GM12891 (cell line): Measurements from ENCODE around the gene UQCRH.
"Not testable (repeated sequence)": the region's sequence is repeated elsewhere in the genome, so short reads cannot be mapped to it uniquely, and the experiment has no call there.

Source experiments
- DNase-seq: peaks from one replicate; pipeline ENCODE4 v3.0.0; 2011; ENCODE audit warnings: low spot score; ENCODE audit not compliant: insufficient read length
- FAIRE-seq: peaks from 2 replicates; lab custom pipeline; 2011; peaks lifted over from hg19 to GRCh38; lab: Jason Lieb, UNC
- PAX5 ChIP-seq: IDR thresholded peaks from 2 replicates; pipeline ENCODE4 v1.6.1; 2011; ENCODE audit warnings: low read length, moderate library complexity, mild to moderate bottlenecking; ENCODE audit not compliant: insufficient read depth, severe bottlenecking
- POLR2A ChIP-seq: IDR thresholded peaks from 2 replicates; pipeline ENCODE4 v1.6.1; 2011; ENCODE audit warnings: low read depth, low read length, control low read depth
- POLR2AphosphoS5 ChIP-seq: IDR thresholded peaks from 2 replicates; pipeline ENCODE4 v1.6.1; 2011; ENCODE audit warnings: low read depth, low read length, control low read depth
- POU2F2 ChIP-seq: IDR thresholded peaks from 2 replicates; pipeline ENCODE4 v1.6.1; 2011; ENCODE audit warnings: low read depth, mild to moderate bottlenecking, control low read depth, low read length, moderate library complexity
- SPI1 ChIP-seq: IDR thresholded peaks from 2 replicates; pipeline ENCODE4 v1.6.1; 2011; ENCODE audit warnings: low read depth, low read length, control low read depth
- TAF1 ChIP-seq: IDR thresholded peaks from 2 replicates; pipeline ENCODE4 v1.6.1; 2011; ENCODE audit warnings: low read depth, low read length, control low read depth

The UQCRH gene

DNA sequence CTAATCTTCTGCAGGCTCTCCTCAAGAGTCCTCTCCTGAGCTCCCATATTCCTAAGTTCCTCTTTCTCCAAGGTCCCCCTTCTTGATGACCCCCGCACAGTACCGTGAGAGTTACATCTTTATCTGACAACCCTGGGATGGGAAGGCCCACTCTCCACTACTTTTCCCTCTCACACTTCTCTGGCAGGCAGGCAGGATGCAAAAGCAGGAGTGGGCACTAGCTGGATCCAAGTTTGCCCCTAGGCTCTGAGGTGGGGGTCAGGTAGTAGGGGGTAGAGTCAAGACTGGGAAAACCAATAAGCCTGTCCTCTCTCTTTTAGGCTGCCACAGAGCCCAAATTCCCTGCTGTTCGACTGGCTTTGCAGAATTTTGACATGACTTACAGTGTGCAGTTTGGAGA, 41.0 kb downstream of the UQCRH start:
- TF ChIP-seq PAX5 (no peak), POLR2AphosphoS5 (no peak), POU2F2 (no peak), POLR2A (no peak), TAF1 (no peak), SPI1 (no peak)
- DNase-seq (no peak), FAIRE-seq (no peak)

DNA sequence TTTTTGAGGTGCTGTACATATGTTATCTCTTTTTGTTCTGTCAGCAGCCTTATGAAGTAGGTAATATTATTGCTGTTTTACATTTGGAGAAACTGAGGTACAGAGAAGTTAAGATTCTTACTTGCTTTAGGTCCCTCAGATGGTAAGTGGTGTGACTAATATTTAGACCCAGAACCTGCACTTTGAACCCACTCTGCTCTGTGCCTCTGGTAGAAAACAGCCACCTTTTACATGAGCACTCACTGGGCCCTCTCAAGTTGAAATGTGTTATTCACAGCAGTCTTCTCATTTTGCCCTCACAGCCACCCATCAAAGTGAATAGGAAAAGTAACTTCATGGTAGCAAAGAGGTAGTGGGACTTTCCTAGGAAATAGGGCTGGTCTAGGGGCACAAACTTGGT, 41.8 kb downstream of the UQCRH start:
- no peak for DNase-seq
- FAIRE-seq: no peak

DNA sequence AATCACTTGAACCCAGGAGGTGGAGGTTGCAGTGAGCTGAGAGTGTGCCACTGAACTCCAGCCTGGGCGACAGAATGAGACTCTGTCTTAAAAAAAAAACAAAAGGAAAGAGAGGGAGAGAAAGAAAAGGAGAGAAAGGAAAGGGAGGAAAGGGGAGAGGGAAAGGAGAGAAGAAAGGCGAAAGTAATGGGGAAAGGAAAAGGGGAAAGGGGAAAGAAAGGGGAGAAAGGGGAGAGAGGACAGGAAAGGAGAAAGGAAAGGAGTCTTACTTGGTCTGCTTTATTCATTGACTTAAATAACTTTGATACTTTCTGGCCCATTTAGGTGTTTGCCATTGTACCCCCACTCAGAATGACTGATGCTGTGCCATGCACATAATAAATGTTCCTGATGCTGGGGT, 48.9 kb downstream of the UQCRH start:
- no peak for DNase-seq
- no peak for FAIRE-seq

More for the DNA sequence above, 41.8 kb downstream of the UQCRH start:
- TF ChIP-seq POLR2AphosphoS5 (no peak), TAF1 (no peak), POU2F2 (no peak), POLR2A (no peak), PAX5 (no peak), SPI1 (no peak)

DNA sequence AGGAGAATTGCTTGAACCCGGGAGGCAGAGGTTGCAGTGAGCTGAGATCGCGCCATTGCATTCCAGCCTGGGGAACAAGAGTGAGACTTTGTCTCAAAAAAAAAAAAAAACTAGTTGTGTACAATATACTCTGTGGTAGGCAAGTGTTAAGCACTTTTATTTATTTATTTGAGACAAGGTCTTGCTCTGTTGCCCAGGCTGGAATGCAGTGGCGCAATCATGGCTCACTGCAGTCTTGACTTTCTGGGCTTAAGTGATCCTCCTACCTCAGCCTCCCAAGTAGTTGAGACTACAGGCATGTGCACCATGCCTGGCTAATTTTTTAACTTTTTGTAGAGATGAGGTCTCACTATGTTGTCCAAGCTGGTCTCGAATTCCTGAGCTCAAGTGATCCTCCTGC, 52.4 kb downstream of the UQCRH start:
- FAIRE-seq: not testable (repeated sequence)

More for the DNA sequence above, 48.9 kb downstream of the UQCRH start:
- TF ChIP-seq SPI1 (no peak), POU2F2 (no peak), PAX5 (no peak), TAF1 (no peak), POLR2AphosphoS5 (no peak), POLR2A (no peak)

DNA sequence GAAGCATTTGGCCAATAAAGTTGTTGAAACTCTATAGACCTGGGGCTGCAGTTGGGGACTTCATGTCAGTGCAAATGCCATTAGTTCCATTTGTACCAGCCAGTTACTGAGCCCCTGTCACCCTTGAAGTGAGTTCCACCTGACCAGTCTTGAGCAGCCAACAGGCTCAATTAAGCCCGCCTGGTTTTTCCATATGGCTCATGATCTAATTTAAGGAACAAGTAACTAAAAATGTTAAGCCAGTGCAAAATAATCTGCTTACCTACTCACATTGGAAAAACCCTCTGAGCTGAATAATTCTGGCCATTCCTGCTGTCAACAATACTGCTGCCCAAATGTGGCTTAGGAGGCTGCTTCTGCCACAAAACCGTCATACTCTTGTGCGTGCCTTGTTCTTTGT, 58.7 kb downstream of the UQCRH start:
- FAIRE-seq: no peak
- TF ChIP-seq POU2F2 (no peak), PAX5 (no peak), POLR2AphosphoS5 (no peak), POLR2A (no peak), TAF1 (no peak), SPI1 (no peak)
- no peak for DNase-seq

More for the DNA sequence above, 52.4 kb downstream of the UQCRH start:
- not testable (repeated sequence) for DNase-seq

DNA sequence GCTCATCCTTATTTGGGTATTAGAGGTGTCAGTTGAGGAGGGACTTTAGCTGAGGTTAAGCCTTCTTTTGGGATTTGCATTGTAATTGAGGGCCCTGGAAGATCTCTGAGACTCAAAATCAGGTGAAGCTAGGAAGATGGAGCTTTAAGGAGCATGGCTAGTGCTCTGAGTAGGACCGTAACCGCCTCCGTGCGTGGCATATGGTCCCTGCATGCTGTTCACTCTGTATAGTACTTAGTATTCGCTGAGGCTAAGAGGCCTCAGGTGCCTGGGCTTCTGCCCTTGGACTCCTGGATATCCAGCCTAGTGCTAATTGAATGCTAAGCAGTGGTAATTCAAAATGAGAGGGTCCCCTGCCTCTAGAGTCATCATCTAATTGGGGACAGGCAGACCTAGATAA, 59.6 kb downstream of the UQCRH start:
- TF ChIP-seq POU2F2: no peak
- no peak for TF ChIP-seq SPI1
- TF ChIP-seq POLR2AphosphoS5: no peak
- no peak for TF ChIP-seq TAF1
- TF ChIP-seq POLR2A: no peak
- TF ChIP-seq PAX5: no peak
- DNase-seq (no peak), FAIRE-seq (no peak)

DNA sequence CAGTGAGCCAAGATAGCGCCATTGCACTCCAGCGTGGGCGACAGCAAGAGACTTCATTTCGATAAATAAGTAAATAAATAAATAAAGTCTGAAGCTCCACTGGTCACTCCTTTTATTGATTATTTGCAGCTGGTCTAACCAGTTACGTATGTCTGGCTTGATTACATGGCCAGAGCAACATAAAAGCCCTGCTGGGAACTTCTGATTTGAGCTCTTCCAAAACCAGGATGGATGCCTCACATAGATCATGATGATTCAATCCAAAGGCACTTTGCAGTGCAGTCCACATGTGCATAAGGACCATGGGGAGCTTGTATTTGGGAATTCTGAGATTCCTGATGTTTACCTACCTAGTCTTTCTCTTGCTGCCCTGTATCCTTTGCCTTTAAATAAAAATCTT, 61.1 kb downstream of the UQCRH start:
- no peak for DNase-seq
- no peak for TF ChIP-seq PAX5
- TF ChIP-seq POU2F2: no peak
- no peak for TF ChIP-seq TAF1
- TF ChIP-seq SPI1: no peak
- TF ChIP-seq POLR2A: no peak
- TF ChIP-seq POLR2AphosphoS5: no peak
- FAIRE-seq: no peak

DNA sequence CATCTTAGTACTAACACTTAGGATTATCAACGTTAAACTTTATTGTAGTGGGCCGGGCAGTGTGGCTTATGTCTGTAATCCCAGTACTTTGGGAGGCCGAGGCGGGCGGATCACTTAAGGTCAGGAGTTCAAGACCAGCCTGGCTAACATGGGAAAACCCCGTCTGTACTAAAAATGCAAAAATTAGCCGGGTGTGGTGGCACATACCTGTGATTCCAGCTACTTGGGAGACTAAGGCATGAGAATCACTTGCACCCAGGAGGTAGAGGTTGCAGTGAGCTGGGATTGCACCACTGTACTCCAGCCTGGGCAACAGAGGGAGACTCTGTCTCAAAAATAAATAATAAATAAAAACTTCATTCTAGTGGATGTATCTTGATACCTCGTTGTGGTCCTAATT, 62.3 kb downstream of the UQCRH start:
- not testable (repeated sequence) for FAIRE-seq, DNase-seq
